ENCODE results near the gene CDK16.
A peak's percentile ranks its signal among the peaks of the same experiment; 100 is the strongest.

CDK16 gene

GRCh38 chrX:47186096-47186740, 32.3 kb upstream of the CDK16 start:
- DNase-seq, result no peak

- DNase-seq, result no peak
Measured at GRCh38 chrX:47187106-47187677, 31.3 kb upstream of the CDK16 start.

GRCh38 chrX:47189906-47190305, 28.6 kb upstream of the CDK16 start:
- DNase-seq, result no peak

- peak; percentile 86 for DNase-seq
Measured at GRCh38 chrX:47190445-47191269, 27.8 kb upstream of the CDK16 start.

GRCh38 chrX:47191331-47191730, 27.1 kb upstream of the CDK16 start:
- DNase-seq, result no peak

GRCh38 chrX:47191806-47192401, 26.6 kb upstream of the CDK16 start:
- no peak for DNase-seq

GRCh38 chrX:47193475-47194193, 24.8 kb upstream of the CDK16 start, which contains the start of gene UBA1:
TSS of gene UBA1 (plus strand) at chrX:47193829. CDS start at chrX:47198803, 4,974 bp downstream.
- DNase-seq, result peak; percentile 75

- DNase-seq, result no peak
Measured at GRCh38 chrX:47194194-47194787, 24.2 kb upstream of the CDK16 start.

GRCh38 chrX:47196098-47196497, 22.4 kb upstream of the CDK16 start:
- no peak for DNase-seq

- DNase-seq, result no peak
Measured at GRCh38 chrX:47197526-47197925, 21.0 kb upstream of the CDK16 start.

- no peak for DNase-seq
Measured at GRCh38 chrX:47198026-47198686, 20.3 kb upstream of the CDK16 start.

GRCh38 chrX:47198687-47199080, 19.8 kb upstream of the CDK16 start:
- DNase-seq, result no peak

- no peak for DNase-seq
Measured at GRCh38 chrX:47199286-47199685, 19.2 kb upstream of the CDK16 start.

GRCh38 chrX:47200385-47201150, 17.9 kb upstream of the CDK16 start:
- DNase-seq, result no peak

- DNase-seq, result no peak
Measured at GRCh38 chrX:47201345-47201944, 17.0 kb upstream of the CDK16 start.

- no peak for DNase-seq
Measured at GRCh38 chrX:47202316-47202715, 16.2 kb upstream of the CDK16 start.

- no peak for DNase-seq
Measured at GRCh38 chrX:47202877-47203276, 15.6 kb upstream of the CDK16 start.

- no peak for DNase-seq
Measured at GRCh38 chrX:47204970-47205369, 13.5 kb upstream of the CDK16 start.

GRCh38 chrX:47206316-47206715, 12.2 kb upstream of the CDK16 start:
- no peak for DNase-seq

GRCh38 chrX:47208108-47208507, 10.4 kb upstream of the CDK16 start:
- DNase-seq, result no peak
